A549 (cell line): Measurements from ENCODE around the gene BANK1. TPM values are rescaled to one million over a fixed set of nuclear protein-coding genes. Genes with fewer than 3 reads are reported as not detected.

Source experiments
- ATAC-seq, 2 experiments: fragments of 200-7000 bp in 1 of 2; fragments of >200 bp in 1 of 2; cut with Nextera tagmentation in 1 of 2; cut with Tn5 transposase in 1 of 2; 3 replicates each; pipeline versions ENCODE4 v1.8.0 to v1.9.1; 2018 to 2020; ENCODE audit warnings: mild to moderate bottlenecking in 1 of 2, moderate library complexity in 1 of 2
- CTCF ChIA-PET: fragments of 300-600 bp; sonication (Branson Sonifier 250); formaldehyde crosslinking; extraction: SDS; loops from one replicate; lab custom pipeline; 2021; ENCODE audit warnings: antibody characterized with exemption, inconsistent platforms; lab: Yijun Ruan, JAX
- POLR2A ChIA-PET: fragments of 350-600 bp; formaldehyde crosslinking; extraction: SDS; loops from one replicate; lab custom pipeline; 2021; ENCODE audit warnings: antibody characterized with exemption, inconsistent platforms; lab: Yijun Ruan, JAX
- DNase-seq, 2 experiments: peaks; one replicate each; pipeline versions ENCODE4 v3.0.0 to v3.0.0-alpha.2; 2011 to 2016; ENCODE audit warnings: low read depth in 1 of 2, low spot score in 1 of 2
- FAIRE-seq: peaks from 2 replicates; lab custom pipeline; 2011; peaks lifted over from hg19 to GRCh38; lab: Jason Lieb, UNC
- H3K27ac ChIP-seq, 2 experiments: fragments of >200 bp; sonication (Bioruptor Twin); formaldehyde crosslinking; 3 replicates each; pipeline ENCODE4 v1.5.1; 2016 to 2017
- H3K4me1 ChIP-seq: fragments of >200 bp; sonication (Bioruptor Twin); formaldehyde crosslinking; 3 replicates; pipeline ENCODE4 v1.6.1; 2016
- H3K4me2 ChIP-seq: fragments of >200 bp; sonication (Bioruptor Twin); formaldehyde crosslinking; 3 replicates; pipeline ENCODE4 v1.6.1; 2016
- H3K4me3 ChIP-seq: fragments of >200 bp; sonication (Bioruptor Twin); formaldehyde crosslinking; 3 replicates; pipeline ENCODE4 v1.5.1; 2016
- H3K9me3 ChIP-seq: fragments of >200 bp; sonication (Bioruptor Twin); formaldehyde crosslinking; 3 replicates; pipeline ENCODE4 v1.6.1; 2016
- CBX8 ChIP-seq: fragments of 200-600 bp; sonication (generic); IDR thresholded peaks from 2 replicates; pipeline ENCODE4 v1.6.1; 2016
- CEBPB ChIP-seq, 2 experiments: fragments of >200 bp in 1 of 2; sonication (Bioruptor Twin) in 1 of 2; formaldehyde crosslinking in 1 of 2; IDR thresholded peaks; 2 replicates each; pipeline ENCODE4 v1.6.1; 2012 to 2016
- CHD2 ChIP-seq: fragments of 150-350 bp; IDR thresholded peaks from 2 replicates; pipeline ENCODE4 v1.6.1; 2014; ENCODE audit warnings: low read length; ENCODE audit not compliant: partially characterized antibody
- CTCF ChIP-seq: fragments of >200 bp; sonication (Bioruptor Twin); formaldehyde crosslinking; IDR thresholded peaks from 3 replicates; pipeline ENCODE4 v1.5.1; 2016
- EHF ChIP-seq: fragments of 250-450 bp; sonication (Bioruptor Pico); IDR thresholded peaks from 2 replicates; pipeline ENCODE4 v1.5.0; 2020; ENCODE audit warnings: mild to moderate bottlenecking
- EHMT2 ChIP-seq: fragments of 200-600 bp; sonication (generic); IDR thresholded peaks from 2 replicates; pipeline ENCODE4 v1.6.1; 2016; ENCODE audit warnings: antibody characterized with exemption, low read depth, mild to moderate bottlenecking, moderate library complexity
- ESRRA ChIP-seq: fragments of 150-350 bp; IDR thresholded peaks from 2 replicates; pipeline ENCODE4 v1.6.1; 2014; ENCODE audit warnings: mild to moderate bottlenecking, low read length, borderline replicate concordance
- FOSB ChIP-seq: fragments of 250-450 bp; sonication (Bioruptor Pico); IDR thresholded peaks from 2 replicates; pipeline ENCODE4 v1.5.0; 2020; ENCODE audit warnings: mild to moderate bottlenecking, moderate library complexity
- FOXS1 ChIP-seq: fragments of 250-450 bp; sonication (Bioruptor Pico); IDR thresholded peaks from 2 replicates; pipeline ENCODE4 v1.5.0; 2020; ENCODE audit warnings: mild to moderate bottlenecking, moderate library complexity
- HEYL ChIP-seq: fragments of 250-450 bp; sonication (Bioruptor Pico); IDR thresholded peaks from 2 replicates; pipeline ENCODE4 v1.8.0; 2021; ENCODE audit warnings: mild to moderate bottlenecking, moderate library complexity
- HMGXB4 ChIP-seq: fragments of 250-450 bp; sonication (Bioruptor Pico); IDR thresholded peaks from 2 replicates; pipeline ENCODE4 v1.5.0; 2021; ENCODE audit warnings: mild to moderate bottlenecking, moderate library complexity, borderline replicate concordance
- KDM5A ChIP-seq: fragments of 200-600 bp; sonication (generic); IDR thresholded peaks from 2 replicates; pipeline ENCODE4 v1.6.1; 2016; ENCODE audit warnings: antibody characterized with exemption, mild to moderate bottlenecking
- MAZ ChIP-seq: fragments of 150-350 bp; IDR thresholded peaks from 2 replicates; pipeline ENCODE4 v1.6.1; 2014; ENCODE audit warnings: antibody characterized with exemption, low read depth, low read length, borderline replicate concordance
- NPAS2 ChIP-seq: fragments of 250-450 bp; sonication (Bioruptor Pico); IDR thresholded peaks from 2 replicates; pipeline ENCODE4 v1.8.0; 2022; ENCODE audit warnings: mild to moderate bottlenecking, moderate library complexity, borderline replicate concordance
- POLR2A ChIP-seq: IDR thresholded peaks from 2 replicates; pipeline ENCODE4 v1.6.1; 2012; ENCODE audit warnings: mild to moderate bottlenecking, low read length
- RFX5 ChIP-seq: fragments of 450-650 bp; IDR thresholded peaks from 2 replicates; pipeline ENCODE4 v1.7.1; 2014; ENCODE audit warnings: antibody characterized with exemption, mild to moderate bottlenecking, moderate library complexity
- SMC3 ChIP-seq: fragments of >200 bp; sonication (Bioruptor Twin); formaldehyde crosslinking; IDR thresholded peaks from 3 replicates; pipeline ENCODE4 v1.6.1; 2018; ENCODE audit warnings: inconsistent platforms
- SREBF2 ChIP-seq: fragments of 450-650 bp; IDR thresholded peaks from 2 replicates; pipeline ENCODE4 v1.6.1; 2014; ENCODE audit warnings: mild to moderate bottlenecking, moderate library complexity
- TFCP2L1 ChIP-seq: fragments of 250-450 bp; sonication (Bioruptor Pico); IDR thresholded peaks from 2 replicates; pipeline ENCODE4 v1.5.0; 2021; ENCODE audit warnings: mild to moderate bottlenecking
- TP53 ChIP-seq: fragments of 250-450 bp; sonication (Bioruptor Pico); IDR thresholded peaks from 2 replicates; pipeline ENCODE4 v1.5.0; 2021; ENCODE audit warnings: mild to moderate bottlenecking, moderate library complexity
- USF2 ChIP-seq: fragments of 450-650 bp; IDR thresholded peaks from 2 replicates; pipeline ENCODE4 v1.6.1; 2014; ENCODE audit warnings: antibody characterized with exemption
- WGBS: methylation state at CpG from one replicate; pipeline ENCODE4 v1.1.6; 2017; ENCODE audit errors: missing lambda C conversion rate; 5-methylcytosine and 5-hydroxymethylcytosine counted together
- polyA plus RNA-seq, 4 experiments: library from polyadenylated mRNA; depleted of rRNA in 3 of 4; stranded (reverse); fragments of >200 nt; fragmentation: RNase III in 1 of 4; extraction: RNeasy Plus Mini Kit Qiagen cat#74134 plus additional on column Dnase treatment in 1 of 4; gene quantifications; 2 replicates in 3 of 4; 3 replicates in 1 of 4; pipeline ENCODE4 v1.2.3, GENCODE V29; 2011 to 2017
- TF ChIP-seq, protein P1 (sequence below): IDR thresholded peaks from 2 replicates; pipeline ENCODE4 v1.6.1; 2012
- TF ChIP-seq, protein P2 (sequence below): fragments of 250-450 bp; sonication (Bioruptor Pico); IDR thresholded peaks from 2 replicates; pipeline ENCODE4 v1.5.0; 2020; ENCODE audit warnings: low read depth, mild to moderate bottlenecking, moderate library complexity

The BANK1 gene
- polyA plus RNA-seq, 2 of the 4 experiments (the other 2 are of a cell fraction) = 2.8 to 6.1 TPM

DNA sequence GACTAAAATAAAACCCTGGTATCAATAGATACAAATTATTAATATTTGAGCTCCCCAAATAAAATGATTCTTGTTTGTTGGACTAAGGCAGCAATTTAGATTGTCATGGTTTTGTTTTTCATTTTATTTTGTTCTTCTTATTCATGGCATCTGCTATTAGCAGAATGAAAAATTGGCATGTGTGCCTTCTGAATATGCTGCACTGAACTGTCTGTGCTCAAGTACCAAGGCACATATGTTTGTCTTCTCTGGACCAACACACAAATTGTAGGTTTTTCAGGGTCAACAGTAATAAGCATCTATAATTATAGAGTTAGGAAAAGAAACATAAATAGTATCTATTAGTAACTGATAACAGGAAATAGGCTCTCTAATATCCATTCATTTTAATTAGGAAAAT is 121.1 kb downstream of the BANK1 start:
- no peaks in the 10 kb centered on the region for H3K4me1 ChIP-seq
- no peak overlapping the region for H3K4me3 ChIP-seq
- FAIRE-seq = no peak
- CTCF ChIA-PET = no interaction called here
- no peak overlapping the region for H3K27ac ChIP-seq
- no peak for TF ChIP-seq TFCP2L1 (CRISPR knock-in tag)
- TF ChIP-seq, protein P1, sequence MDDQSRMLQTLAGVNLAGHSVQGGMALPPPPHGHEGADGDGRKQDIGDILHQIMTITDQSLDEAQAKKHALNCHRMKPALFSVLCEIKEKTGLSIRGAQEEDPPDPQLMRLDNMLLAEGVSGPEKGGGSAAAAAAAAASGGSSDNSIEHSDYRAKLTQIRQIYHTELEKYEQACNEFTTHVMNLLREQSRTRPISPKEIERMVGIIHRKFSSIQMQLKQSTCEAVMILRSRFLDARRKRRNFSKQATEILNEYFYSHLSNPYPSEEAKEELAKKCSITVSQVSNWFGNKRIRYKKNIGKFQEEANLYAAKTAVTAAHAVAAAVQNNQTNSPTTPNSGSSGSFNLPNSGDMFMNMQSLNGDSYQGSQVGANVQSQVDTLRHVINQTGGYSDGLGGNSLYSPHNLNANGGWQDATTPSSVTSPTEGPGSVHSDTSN = no peak
- TF ChIP-seq, all 56 proteins: peak for 0
- Histone ChIP-seq H3K9me3 (no peaks in the 10 kb centered on the region), H3K4me2 (no peak overlapping the region)
- ATAC-seq (no peak), DNase-seq (no peak)
- POLR2A ChIA-PET = no interaction called here

DNA sequence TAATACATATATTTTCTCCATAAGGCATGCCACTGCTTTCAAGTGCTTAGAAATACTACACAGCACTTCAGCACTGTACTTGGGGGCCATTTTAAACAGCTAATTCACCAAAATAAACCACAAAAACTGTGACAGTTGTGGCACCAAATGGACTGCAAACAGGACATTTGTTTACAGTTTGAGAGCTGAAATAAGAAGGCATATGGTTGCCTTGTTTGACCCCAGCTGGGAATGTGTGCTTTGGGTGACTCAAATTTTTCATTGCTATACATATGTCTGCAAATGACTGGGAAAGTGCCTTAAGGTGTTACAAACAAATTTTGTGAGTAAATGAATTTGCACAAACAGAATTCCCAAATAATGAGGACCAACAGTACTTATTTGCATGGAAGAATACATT is 124.2 kb downstream of the BANK1 start:
- Histone ChIP-seq H3K4me1 (no peaks in the 10 kb centered on the region), H3K4me3 (no peak overlapping the region), H3K9me3 (no peaks in the 10 kb centered on the region), H3K27ac (no peak overlapping the region), H3K4me2 (no peak overlapping the region)
- CTCF ChIA-PET = no interaction called here
- DNase-seq = no peak
- TF ChIP-seq HMGXB4 (CRISPR knock-in tag) (no peak), RFX5 (no peak), CHD2 (no peak), FOSB (CRISPR knock-in tag) (no peak), MAZ (no peak), TP53 (CRISPR knock-in tag) (no peak), EHF (CRISPR knock-in tag) (no peak), FOXS1 (CRISPR knock-in tag) (no peak), USF2 (no peak), POLR2A (no peak)
- TF ChIP-seq, protein P2, sequence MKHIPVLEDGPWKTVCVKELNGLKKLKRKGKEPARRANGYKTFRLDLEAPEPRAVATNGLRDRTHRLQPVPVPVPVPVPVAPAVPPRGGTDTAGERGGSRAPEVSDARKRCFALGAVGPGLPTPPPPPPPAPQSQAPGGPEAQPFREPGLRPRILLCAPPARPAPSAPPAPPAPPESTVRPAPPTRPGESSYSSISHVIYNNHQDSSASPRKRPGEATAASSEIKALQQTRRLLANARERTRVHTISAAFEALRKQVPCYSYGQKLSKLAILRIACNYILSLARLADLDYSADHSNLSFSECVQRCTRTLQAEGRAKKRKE (CRISPR knock-in tag) = no peak
- no peak for ATAC-seq
- POLR2A ChIA-PET = no interaction called here
- FAIRE-seq = no peak

- no peak for ATAC-seq
- TF ChIP-seq ESRRA (no peak), HEYL (CRISPR knock-in tag) (no peak), CEBPB (IDR thresholded peaks at IDR 0.05) (no peak), EHMT2 (no peak), CTCF (no peak), CBX8 (no peak), NPAS2 (no peak), KDM5A (no peak), FOSB (CRISPR knock-in tag) (no peak), SREBF2 (no peak), SMC3 (no peak)
- TF ChIP-seq, all 56 proteins: peak for 0
- Histone ChIP-seq H3K4me2 (no peak overlapping the region), H3K27ac (no peak overlapping the region), H3K9me3 (no peaks in the 10 kb centered on the region), H3K4me1 (no peaks in the 10 kb centered on the region), H3K4me3 (no peak overlapping the region)
- ChIA-PET POLR2A (no interaction called here), CTCF (no interaction called here)
- DNase-seq = no peak
- 80% methylated on average over 4 of the region's 4 CpGs for WGBS
- no peak for FAIRE-seq
Observed at GRCh38 chr4:101919373-101919977, 128.9 kb downstream of the BANK1 start.
